CD4-positive, alpha-beta T cell treated with Interleukin-2 at 100 ng/mL for 4 hours (primary cell): ENCODE data around the gene SFMBT1.
A peak's percentile ranks its signal among the peaks of the same experiment; 100 is the strongest.
"Not testable (repeated sequence)": the region's sequence is repeated elsewhere in the genome, so short reads cannot be mapped to it uniquely, and the experiment has no call there.

ENCODE experiments used
- DNase-seq: peaks from one replicate; pipeline ENCODE4 v3.0.0-alpha.2; 2020; ENCODE audit warnings: low spot score

Gene SFMBT1

DNA sequence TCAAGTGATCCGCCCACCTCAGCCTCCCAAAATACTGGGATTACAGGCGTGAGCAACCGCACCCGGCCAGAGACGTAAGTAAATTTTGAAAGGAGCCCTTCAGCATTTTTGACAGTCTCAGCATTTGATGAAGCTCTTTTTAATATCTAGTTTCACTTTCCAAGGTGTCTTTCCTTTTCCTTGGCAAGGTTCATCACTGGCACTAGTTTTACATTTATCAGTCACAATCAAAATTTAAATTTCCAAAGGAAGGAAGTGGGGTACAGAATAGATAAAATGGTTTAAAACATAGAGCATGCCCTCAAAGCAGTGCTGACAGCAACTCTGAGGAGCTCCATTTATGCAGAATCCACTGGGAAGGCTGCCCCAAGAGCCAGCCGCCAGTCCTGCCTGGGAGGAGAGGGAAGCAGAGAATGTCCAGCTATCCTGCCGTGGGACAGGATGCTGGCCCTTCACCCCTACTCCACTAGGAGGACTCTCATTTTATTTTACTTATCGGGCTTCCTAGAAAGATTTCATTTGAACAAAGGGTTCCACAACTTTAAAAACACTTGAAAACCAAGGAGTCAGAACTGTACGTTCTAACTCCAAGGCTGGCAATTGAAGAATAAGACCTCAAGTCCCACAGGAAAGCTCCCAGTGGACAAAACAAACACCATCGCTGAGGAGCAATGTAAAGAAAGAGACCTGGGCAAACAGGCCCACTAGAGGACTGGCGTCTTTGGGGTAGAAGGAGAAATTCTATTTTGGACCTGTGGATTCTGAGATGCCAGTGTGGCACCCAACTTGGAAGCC is 9.9 kb downstream of the SFMBT1 start:
- no peak for DNase-seq

DNA sequence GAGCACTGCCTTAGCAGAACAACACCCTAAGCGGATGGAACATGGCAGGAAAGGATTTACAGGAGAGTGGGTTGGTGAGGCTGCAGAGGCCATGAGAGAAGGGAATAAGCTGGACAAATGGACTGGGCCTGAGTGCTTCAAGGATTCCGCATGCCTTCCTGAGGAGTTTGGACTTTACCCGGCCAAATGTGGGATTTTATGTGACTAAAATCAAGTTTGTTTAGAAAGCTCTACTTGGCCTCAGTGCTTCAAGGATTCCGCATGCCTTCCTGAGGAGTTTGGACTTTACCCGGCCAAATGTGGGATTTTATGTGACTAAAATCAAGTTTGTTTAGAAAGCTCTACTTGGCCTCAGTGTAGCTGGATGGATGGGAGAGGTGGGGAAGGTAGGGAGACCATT is 10.9 kb downstream of the SFMBT1 start:
- not testable (repeated sequence) for DNase-seq

DNA sequence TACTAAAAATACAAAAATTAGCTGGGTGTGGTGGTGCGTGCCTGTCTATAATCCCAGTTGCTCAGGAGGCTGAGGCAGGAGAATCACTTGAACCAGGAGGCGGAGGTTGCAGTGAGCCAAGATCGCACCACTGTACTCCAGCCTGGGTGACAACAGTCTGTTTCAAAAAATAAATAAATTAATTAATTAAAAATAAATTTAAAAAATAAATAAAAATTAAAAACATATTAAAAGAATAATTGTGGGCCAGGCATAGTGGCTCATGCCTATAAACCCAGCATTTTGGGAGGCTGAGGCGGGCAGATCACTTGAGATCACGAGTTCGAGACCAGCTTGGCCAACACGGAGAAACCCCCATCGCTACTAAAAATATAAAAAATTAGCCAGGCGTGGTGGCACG is 11.5 kb downstream of the SFMBT1 start:
- DNase-seq, result not testable (repeated sequence)

DNA sequence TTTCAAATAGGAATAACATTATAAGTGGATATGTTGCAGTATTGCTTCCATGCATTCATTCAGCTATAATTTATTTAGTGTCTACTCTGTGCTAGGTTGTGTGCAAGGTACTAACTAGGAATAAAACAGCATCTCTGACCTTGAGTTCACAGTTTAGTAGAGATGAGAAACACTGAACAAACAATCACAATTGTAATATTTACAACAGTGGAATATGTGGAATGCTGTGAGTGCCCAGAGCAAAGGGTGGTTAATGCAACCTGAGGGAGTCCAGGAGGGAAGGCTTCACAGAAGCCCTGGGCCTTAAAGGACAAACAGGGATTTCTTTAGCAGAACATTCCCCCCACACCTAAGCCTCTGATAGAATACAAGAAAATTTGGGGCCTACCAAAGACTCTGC is 13.3 kb downstream of the SFMBT1 start:
- DNase-seq, result no peak

DNA sequence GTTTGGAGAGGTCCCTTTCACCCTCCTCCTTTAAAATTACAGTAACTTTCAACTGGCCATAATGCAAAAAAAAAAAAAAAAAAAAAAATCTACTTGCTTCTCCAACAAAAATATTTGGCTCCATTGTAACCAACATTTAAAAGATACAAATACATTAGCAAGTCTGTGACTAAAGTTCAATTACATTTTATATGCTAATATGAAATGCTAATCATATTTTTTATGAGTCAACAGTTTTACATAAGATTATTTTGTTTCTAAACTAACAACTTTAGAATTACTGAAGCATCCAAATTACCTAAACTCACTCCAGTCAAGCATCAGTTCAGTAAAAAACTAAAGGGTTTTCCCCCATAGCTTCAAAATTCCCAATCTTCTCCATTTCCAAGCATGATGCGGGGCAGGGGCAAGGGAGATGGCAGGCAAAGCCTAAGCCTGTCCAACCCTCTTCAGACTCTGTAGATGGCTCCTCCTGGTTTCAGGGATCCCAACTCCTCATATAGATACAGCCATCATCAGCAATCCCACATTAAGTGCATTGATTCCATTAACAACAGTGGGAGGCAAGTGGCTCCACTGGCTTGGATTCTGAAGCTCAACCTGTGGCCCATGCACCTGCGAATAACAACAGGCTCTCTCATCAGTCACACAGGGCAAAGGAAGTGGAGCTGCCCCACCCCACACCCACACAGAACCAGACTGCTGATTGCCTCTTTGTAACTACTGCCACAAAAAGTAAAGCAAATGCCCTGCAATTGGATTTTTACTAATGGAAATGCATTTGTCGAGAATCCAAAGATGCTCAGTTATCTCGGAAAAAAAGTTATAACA is 15.0 kb downstream of the SFMBT1 start:
- DNase-seq, result peak; percentile 63

DNA sequence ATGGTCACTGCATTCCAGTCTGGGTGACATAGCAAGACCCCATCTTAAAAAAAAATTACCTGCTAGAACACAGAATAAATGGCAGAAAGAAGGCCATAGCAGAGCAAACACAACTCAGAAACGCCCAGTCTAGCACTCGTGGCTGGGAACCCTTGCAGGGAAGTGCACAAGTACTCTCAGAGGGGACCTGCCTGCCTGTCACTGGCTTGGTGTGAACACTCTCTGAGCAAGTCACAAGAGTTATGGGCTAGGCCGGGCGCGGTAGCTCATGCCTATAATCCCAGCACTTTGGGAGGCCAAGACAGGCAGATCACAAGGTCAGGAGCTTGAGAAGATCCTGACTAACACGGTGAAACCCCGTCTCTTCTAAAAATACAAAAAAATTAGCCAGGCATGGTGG is 17.2 kb downstream of the SFMBT1 start:
- no peak for DNase-seq

DNA sequence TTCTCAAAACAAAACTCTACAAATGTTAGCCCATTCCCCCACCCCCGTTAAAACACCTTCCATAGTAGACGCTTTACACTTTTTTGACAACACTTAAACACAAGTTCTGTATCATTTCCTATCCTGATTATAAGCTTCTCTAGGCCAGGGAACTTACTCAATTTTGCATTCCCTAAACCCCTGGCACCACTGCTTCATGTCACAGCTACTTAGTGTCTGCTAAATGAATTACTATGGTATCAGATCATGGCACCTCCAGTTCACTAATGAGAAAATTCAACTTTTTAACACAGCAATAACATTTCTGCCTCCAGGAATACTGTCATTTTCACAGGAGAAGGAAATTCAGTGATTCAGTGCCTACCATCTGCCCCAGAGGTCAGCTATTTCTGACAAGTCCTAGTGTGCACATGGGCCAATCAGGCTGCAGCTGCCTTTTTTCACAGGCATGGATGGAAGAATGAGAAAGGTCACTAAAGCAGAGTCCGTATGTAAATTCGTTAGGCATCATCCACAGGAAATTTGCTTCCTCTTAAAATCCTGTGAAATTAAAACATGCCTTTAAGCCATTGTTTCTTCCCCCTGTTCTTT is 18.5 kb downstream of the SFMBT1 start:
- DNase-seq, result no peak

DNA sequence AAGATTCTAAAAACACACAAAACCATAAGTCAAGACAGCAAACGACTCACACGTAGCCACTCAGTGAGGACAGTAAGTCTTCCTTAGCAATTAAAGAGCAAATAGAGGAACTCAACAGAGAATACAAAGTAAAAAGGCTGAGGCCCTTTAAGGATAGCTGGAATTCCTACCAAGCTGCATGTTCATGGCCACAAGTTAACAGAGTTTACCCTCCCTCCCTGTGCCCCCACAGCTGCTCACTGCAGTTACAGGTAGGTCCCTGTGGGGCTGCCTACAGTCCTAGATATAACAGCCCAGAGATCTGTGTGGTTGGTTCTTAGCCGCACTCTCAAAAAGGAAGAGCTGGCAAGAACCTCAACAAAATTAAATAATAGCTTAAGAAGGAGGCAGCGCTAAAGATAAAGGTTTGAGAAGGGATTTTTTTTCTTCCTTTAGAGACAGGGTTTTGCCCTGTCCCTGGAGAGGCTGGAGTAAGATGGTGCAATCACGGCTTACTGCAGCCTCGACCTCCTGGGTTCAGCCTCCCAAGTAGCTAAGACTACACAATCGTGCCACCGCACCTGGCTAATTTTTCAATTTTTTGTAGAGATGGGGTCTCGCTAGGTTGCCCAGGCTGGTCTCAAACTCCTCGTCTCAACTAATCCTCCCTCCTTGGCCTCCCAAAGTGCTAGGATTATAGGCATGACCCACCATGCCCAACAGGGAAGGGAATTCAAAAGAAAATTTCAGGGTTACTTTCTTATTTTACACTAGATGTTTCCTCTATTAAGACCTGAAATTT is 19.3 kb downstream of the SFMBT1 start:
- no peak for DNase-seq

DNA sequence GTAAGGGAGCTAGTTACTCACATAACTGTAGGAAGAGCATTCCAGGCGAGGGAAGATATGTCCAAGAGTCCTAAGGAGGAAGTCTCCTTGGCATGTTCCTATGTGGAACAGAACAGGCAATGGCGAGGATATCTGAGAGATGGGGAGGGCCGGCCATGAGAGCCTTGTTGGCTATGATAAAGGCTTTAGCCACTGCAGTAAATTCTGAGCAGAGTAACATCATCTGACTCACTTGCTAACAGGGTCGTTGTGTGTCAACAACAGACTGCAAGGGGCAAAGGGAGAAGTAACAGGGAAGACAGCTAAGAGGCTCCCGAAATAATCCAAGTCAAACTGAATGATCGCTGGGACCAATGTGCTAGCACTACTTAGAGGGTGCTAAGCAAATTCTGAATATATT is 21.6 kb downstream of the SFMBT1 start:
- DNase-seq, result no peak

DNA sequence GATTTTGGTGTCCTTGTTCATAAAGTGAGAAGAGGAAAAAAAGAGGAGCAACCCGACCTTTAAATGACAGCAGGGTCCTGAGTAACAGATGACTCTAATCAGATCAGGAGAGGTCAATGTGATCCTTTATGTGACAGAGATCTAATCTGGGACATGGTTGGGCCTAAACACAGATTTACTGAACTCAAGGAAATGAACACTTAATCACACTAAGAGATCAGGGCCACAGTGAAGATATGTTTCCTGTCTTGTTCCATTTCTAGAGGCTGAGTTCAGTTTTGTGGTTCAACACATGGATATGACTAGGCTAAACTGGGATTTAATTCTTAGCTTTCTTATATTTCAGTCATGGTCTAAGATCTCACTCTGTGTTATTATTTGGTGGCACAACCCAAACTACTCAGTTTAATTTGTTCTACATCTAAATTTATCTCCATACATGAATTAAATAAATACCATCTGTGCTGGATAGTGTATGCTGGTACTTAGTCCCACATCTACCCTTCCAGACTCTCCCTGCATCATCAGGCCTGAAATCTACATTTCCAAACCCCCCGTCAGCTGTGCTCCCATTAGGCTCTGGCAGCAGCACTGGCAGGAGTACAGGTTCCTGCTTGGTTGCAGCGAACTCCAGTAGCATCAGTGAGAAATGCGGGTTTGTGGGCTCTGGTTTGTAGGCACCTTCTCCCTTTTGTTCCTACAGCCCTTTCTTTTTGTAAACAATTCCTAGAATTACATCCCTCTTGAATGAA is 22.6 kb downstream of the SFMBT1 start:
- no peak for DNase-seq

DNA sequence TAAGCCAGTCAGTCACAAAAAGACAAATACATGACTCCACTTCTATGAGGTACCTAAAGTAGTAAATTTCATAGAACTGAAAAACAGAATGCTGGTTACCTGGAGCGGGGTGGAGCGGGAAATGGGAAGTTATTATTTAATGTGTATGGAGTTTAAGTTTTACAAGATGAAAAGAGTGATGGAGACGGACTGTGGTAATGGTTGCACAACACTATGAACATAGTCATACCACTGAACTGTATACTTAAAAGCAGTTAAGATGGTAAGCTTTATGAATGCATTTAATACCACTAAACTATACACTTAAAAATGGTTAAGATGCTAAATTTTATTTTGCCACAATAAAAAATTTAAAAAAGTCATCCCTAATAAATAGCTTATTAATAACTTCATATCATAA is 23.2 kb downstream of the SFMBT1 start:
- no peak for DNase-seq

DNA sequence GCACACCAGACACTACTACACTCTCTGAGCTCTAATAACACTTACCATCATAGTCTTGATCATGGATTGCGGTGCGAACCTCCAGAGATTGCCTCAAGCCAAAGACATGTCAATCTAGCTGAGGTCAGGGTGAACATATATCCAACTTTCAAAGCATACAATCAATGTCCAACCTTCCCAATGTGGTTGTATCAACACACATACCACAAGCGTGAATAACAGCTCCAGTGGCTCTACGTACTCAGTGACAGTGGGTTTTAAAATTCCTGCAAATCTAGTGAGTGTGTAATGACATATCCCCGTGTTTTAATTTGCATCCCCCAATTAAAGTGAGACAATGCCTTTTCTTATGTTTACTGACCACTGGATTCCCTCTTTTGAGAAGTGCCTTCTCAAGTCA is 29.6 kb downstream of the SFMBT1 start:
- DNase-seq, result no peak

DNA sequence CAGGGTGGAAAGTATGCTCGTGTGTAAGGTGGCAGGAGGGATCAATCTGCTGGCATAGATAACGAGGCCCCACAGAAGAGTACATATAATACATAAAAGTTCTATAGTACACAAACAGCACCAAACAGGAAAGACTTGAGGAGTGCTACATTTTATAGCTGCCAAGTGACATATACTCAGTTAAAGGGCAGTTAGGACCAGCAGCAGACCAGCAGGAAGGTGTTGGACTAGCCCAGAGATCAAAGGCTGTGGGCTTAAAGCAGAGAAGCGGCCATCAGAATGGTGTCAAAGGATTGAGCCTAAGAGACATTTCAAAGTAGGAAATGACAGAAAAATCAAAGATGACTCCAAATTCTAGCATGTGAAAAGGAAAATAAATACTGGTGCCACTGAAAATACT is 34.5 kb downstream of the SFMBT1 start:
- no peak for DNase-seq

DNA sequence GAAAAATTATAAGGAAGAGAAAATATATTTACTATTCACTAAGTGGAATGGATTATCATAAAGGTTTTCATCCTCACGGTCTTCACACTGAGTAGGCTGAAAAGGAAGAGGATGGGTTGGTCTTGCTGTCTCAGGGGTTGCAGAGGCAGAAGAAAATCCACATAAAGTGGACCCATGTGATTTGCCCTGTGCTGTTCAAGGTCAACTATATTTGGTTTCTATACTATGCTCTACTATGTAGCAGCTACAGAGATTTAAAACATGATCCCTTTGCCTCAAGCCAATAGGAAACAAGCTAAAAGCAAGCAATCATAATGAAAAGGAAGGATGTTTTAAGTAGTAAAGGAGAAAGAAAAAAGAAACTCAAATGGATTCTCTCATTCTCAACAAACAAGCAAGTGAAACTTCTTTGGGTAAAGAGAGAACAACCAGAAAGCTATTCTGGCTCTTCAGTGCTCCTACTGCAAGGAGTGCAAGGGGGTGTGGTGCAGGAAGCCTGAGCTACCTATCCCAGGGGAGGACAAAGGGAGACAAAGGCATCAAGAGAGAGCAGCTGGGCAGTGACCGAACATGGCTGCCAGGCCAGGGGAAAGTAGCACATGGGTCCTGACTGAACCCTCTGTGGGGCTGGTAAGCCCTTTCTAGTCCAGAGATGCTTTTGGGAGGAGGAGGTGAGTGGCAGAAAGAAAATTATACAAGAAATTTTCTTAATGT is 35.9 kb downstream of the SFMBT1 start:
- DNase-seq, result no peak

DNA sequence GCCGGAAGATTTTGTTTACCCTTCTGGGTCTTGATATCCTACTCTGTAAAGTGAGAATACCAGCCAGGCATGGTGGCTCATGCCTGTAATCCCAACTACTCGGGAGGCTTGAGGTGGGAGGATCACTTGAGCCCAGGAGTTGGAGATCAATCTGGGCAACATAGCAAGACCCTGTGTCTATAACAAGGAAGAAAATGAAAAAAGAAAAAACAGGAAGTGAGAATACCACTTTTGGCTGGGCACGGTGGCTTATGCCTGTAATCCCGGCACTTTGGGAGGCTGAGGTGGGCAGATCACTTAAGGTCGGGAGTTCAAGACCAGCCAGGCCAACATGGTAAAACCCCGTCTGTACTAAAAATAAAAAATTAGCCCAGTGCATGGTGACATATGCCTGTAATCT is 36.9 kb downstream of the SFMBT1 start:
- DNase-seq, result no peak

DNA sequence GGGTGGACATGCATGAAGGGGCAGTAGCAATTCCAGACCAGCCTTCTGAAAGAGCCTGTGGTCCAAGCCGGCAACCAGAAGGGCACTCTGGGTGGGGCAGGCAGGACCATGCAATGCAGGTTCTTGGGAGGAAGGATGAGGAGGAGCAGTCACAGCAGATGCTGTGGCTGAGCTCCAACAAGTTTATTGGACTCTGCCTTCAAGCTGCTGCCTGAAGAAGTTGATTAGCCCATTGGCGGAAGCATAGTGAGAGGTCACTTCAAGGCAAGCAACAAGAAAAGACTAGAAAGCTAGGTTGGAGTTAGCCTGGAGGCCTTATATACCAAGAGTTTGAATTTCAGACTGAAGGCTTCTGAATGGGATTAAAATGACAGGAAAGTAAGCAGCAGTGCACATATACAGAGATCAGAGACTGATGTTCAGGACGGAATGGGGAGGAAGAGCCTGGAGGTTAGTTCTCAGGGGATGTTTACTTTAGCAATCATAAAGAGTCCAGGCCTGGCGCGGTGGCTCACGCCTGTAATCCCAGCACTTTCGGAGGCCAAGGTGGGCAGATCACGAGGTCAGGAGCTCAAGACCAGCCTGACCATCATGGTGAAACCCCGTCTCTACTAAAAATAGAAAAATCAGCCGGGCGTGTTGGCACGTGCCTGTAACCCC is 39.9 kb downstream of the SFMBT1 start:
- DNase-seq, result no peak

DNA sequence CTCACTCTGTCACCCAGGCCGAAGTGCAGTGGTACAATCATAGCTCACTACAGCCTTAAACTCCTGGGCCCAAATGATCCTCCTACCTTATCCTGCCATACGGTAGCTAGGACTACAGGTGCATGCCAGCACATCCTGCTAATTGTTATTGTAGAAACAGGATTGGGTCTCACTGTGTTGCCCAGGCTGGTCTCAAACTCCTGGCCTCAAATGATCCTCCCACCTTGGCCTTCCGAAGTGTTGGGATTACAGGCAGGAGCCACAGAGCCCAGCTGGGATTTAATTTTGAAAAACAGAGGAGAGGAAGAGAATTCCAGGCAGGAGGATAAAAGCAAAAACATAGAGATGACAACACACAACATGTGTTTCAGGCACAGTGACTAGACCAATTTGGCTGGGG is 40.5 kb downstream of the SFMBT1 start:
- no peak for DNase-seq

DNA sequence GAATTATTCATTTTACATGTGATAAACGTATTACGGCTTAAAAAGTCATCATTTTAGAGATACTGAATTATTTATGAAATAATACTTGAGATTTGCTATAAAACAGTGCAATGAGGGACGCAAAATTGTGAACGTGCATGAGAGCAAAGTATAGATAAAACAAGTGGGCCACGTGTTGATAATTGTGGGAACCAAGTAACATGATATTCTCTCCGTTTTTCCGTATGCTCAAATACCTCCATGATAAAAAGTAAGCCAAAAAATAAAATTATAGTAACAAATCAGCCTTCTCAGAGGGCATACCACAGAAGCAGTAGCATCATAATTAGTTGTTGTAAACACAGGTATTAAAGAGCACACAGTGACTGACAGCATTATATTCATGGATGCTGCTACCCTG is 42.6 kb downstream of the SFMBT1 start:
- no peak for DNase-seq

DNA sequence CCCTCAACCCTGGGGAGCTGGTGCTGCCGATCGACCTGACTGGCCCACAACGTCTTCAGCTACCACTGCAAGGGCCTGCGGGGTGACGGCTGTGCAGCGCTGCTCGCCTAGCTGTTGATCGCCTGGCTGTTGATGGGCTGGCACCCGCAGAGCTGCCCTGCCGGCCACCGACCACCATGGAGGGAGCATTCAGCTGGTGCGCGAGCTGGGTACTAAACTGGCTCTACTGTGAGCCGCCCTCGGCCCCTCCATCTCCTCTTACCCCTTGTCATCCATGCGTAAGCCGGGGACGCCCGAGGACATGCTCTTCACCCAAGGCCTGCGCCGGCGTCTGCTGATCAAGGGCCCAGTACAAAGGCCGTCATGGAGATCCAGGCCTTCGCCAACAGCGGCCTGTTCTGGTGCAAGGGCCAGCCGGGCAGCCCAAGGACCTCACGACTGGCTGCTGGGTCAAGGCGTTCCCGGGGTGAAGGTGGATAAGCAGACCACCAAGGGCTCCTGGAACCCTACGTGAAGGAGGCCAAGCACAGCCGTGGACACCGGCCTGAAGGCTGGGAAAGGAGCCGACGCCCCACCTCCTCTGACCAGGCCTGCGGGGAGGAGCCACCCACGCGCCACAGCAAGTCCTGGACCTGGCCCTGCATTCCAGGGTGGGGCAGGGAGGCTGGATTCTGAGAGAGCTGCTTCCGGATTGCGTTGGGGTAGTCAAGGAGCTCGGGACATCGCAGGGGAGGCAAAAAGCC is 46.9 kb downstream of the SFMBT1 start:
- no peak for DNase-seq

DNA sequence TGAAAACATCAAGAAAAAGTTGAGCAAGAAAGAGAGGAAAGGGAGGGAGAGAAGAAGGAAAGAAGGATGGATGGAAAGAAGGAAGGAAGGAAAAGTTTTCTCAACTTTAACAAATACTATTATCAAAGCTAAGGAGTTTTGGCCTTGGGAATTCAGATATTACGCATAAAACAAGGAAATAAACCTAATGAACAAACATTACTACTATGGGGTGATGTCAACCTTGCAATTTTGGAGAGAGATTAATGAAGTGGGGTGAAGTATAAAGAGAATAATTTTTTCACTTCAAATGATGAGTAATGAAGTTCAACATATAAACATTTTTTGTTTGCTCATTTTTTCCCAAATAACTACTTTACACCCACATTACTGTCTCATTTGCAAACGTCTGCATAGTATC is 55.2 kb downstream of the SFMBT1 start:
- no peak for DNase-seq
